GM12873 (cell line): ENCODE data around the gene CLCA2.

Experiments
- TF ChIP-seq, protein P1 (sequence below): IDR thresholded peaks from 2 replicates; pipeline ENCODE4 v1.5.1; 2012; ENCODE audit warnings: low read depth, mild to moderate bottlenecking, moderate library complexity, low read length, control low read depth; ENCODE audit not compliant: insufficient read depth; ENCODE audit errors: missing control alignments

The CLCA2 gene

DNA sequence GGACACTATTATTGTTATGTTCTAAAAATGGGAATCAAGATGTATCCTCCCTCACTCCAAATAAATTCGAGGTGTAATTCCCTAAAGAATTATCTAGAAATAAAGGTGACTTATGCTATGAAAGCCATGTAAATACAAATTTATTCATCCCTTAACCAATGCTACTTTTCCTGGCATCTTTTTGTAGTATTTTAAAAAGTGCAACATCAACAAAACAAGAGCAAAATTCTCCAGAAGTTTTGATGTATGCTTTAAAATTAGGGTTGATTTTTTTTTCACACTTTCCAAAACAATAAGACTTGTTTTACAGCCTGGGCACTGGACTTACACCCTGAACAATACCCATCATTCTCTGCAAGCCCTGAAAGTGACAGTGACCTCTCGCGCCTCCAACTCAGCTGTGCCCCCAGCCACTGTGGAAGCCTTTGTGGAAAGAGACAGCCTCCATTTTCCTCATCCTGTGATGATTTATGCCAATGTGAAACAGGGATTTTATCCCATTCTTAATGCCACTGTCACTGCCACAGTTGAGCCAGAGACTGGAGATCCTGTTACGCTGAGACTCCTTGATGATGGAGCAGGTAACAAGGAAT lies 23.3 kb downstream of the CLCA2 start:
- TF ChIP-seq, protein P1, sequence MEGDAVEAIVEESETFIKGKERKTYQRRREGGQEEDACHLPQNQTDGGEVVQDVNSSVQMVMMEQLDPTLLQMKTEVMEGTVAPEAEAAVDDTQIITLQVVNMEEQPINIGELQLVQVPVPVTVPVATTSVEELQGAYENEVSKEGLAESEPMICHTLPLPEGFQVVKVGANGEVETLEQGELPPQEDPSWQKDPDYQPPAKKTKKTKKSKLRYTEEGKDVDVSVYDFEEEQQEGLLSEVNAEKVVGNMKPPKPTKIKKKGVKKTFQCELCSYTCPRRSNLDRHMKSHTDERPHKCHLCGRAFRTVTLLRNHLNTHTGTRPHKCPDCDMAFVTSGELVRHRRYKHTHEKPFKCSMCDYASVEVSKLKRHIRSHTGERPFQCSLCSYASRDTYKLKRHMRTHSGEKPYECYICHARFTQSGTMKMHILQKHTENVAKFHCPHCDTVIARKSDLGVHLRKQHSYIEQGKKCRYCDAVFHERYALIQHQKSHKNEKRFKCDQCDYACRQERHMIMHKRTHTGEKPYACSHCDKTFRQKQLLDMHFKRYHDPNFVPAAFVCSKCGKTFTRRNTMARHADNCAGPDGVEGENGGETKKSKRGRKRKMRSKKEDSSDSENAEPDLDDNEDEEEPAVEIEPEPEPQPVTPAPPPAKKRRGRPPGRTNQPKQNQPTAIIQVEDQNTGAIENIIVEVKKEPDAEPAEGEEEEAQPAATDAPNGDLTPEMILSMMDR, result no peak

DNA sequence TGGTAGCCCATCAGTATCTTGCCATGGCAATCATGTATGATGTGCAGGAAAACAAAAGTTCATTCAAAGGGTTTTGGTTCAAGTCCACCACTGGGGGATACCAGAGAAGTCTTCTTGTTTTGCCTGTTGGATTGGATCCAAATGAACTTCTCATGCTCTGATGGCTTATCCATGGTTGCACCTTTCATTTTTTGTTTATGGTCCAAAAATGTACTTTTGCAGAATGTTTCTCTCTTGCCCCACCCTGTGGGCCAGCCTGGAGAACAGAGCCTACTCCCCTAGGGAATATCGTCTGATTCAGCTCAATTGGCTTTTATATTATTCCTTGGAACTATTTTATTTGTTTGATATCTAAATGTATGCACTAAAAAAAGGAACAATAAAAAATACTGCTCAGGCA lies 24.7 kb downstream of the CLCA2 start:
- TF ChIP-seq, protein P1, result no peak

DNA sequence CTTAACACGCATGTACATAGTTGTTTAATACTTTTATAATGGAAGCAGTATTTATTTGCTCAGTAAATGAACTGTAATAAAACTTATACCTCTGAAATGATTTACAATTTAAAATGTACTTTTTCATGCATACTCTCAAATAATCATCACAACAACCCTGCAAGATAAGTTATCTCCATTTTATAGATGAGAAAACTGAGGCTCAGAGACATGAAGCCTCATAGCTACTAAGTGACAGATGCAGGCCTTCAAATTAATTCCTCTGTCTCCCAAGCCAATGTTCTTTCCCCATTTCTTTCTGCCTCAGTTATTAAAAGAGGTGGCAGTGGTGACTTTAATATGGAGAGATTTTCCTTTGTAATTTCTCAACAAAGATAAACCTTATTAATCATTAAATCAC lies 25.1 kb downstream of the CLCA2 start:
- TF ChIP-seq, protein P1, result no peak

DNA sequence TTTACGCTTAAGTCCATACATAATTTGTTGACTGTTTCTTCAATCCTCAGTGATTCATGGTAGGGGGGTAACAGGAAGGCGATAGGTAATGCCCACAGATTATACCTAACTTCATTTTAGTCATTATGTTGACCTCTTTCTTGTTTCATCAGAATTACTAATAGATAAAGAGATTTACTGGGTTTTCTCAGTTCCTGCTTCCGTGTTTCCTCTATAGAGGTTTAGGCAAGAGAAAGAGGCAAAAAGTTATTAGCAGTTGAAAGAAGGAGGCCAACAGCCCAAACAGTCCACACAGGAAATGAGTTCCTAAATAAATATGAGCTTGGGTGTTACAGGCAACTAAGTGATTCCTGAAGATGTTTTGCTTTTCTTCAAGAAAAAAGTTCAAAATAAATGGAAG lies 26.9 kb downstream of the CLCA2 start:
- TF ChIP-seq, protein P1, result no peak

DNA sequence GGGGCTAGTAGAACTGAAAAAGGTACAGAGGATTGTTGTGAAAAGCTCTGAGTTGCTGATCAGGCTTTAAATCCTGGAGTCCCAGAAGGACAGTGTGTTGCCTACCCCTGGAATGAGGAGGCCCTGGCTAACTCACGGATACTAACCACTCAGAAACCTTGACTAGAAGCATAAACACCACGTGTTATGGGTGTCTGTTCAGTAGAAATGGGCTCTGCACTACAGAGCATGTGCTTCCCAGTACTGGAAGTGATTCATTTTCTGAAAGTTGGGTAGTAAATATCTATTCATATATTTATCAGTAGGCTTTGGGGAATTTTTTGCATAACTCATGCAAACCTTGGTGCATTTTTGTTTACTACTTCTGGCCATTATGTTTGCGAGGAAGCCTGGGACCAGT lies 29.7 kb downstream of the CLCA2 start:
- TF ChIP-seq, protein P1, result no peak

DNA sequence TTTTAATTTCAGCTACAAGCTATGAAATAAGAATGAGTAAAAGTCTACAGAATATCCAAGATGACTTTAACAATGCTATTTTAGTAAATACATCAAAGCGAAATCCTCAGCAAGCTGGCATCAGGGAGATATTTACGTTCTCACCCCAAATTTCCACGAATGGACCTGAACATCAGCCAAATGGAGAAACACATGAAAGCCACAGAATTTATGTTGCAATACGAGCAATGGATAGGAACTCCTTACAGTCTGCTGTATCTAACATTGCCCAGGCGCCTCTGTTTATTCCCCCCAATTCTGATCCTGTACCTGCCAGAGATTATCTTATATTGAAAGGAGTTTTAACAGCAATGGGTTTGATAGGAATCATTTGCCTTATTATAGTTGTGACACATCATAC lies 31.1 kb downstream of the CLCA2 start:
- TF ChIP-seq, protein P1, result no peak

DNA sequence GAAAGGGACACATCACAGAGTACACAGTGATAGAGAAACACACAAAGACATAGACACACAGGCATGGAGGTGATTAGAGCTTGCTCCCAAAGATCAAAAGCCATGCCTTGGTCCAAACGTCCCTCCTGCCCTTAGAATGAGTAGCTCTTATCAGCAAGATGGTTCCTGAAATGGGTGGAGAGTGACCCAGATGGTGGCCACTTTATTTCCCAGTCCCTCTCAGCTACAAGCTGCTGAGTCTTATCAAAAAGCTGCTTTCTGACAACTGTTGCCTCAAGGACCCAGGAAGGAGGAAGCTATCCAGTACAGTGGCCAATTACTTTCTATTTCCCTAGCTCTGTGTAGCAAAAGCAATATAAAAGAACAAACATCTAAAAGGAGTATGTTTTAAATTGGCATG lies 37.0 kb downstream of the CLCA2 start:
- TF ChIP-seq, protein P1, result no peak
